Inferior parietal cortex (tissue), 1 donor: ENCODE data around the gene RAPGEF3.

Source experiments
- DNase-seq: peaks from one replicate; pipeline ENCODE4 v3.0.0-alpha.2; 2016; ENCODE audit errors: extremely low spot score

RAPGEF3 gene

GRCh38 chr12:47742253-47742825 is 16.3 kb downstream of the RAPGEF3 start:
- DNase-seq, result peak; percentile 47

GRCh38 chr12:47741340-47741703 is 17.4 kb downstream of the RAPGEF3 start:
- DNase-seq, result peak; percentile 89

GRCh38 chr12:47740606-47741339 is 17.9 kb downstream of the RAPGEF3 start:
- DNase-seq, result no peak

- no peak for DNase-seq
Measured at GRCh38 chr12:47739979-47740378, 18.7 kb downstream of the RAPGEF3 start.

- no peak for DNase-seq
Measured at GRCh38 chr12:47739297-47739696, 19.4 kb downstream of the RAPGEF3 start.

GRCh38 chr12:47737936-47738594 is 20.6 kb downstream of the RAPGEF3 start:
- no peak for DNase-seq

GRCh38 chr12:47736877-47737676 is 21.6 kb downstream of the RAPGEF3 start:
- peak; percentile 62 for DNase-seq

GRCh38 chr12:47736216-47736615 is 22.5 kb downstream of the RAPGEF3 start:
- DNase-seq, result no peak

GRCh38 chr12:47735649-47736048 is 23.0 kb downstream of the RAPGEF3 start:
- no peak for DNase-seq

- DNase-seq, result peak; percentile 32
Measured at GRCh38 chr12:47734725-47735480, 23.8 kb downstream of the RAPGEF3 start.

GRCh38 chr12:47733142-47733541 is 25.5 kb downstream of the RAPGEF3 start:
- no peak for DNase-seq

- DNase-seq, result no peak
Measured at GRCh38 chr12:47732504-47732903, 26.2 kb downstream of the RAPGEF3 start.

GRCh38 chr12:47731723-47732122 is 27.0 kb downstream of the RAPGEF3 start:
- DNase-seq, result no peak

GRCh38 chr12:47730341-47730744 is 28.3 kb downstream of the RAPGEF3 start:
- no peak for DNase-seq

- no peak for DNase-seq
Measured at GRCh38 chr12:47729233-47729632, 29.4 kb downstream of the RAPGEF3 start.

GRCh38 chr12:47725893-47726292 is 32.8 kb downstream of the RAPGEF3 start:
- no peak for DNase-seq

GRCh38 chr12:47725091-47725772 is 33.4 kb downstream of the RAPGEF3 start, which contains the start of gene ENDOU:
Gene ENDOU (minus strand): TSS chr12:47725490. CDS start chr12:47725413, 77 bp downstream.
- no peak for DNase-seq

- DNase-seq, result no peak
Measured at GRCh38 chr12:47722941-47723631, 35.6 kb downstream of the RAPGEF3 start.

- no peak for DNase-seq
Measured at GRCh38 chr12:47722136-47722834, 36.4 kb downstream of the RAPGEF3 start.
